Liver (tissue), 3 donors: Measurements from ENCODE around the gene BOLL.

Experiments
- EGR1 ChIP-seq, 2 donors: IDR thresholded peaks; 2 replicates each; pipeline ENCODE4 v1.6.1; 2016 to 2018; ENCODE audit warnings: antibody characterized with exemption in 2 of 2, low read depth in 2 of 2
- JUND ChIP-seq, 2 donors: IDR thresholded peaks; 2 replicates each; pipeline ENCODE4 v1.6.1; 2016; ENCODE audit warnings: antibody characterized with exemption in 2 of 2
- NR2F2 ChIP-seq: IDR thresholded peaks from 2 replicates; pipeline ENCODE4 v1.6.1; 2016; ENCODE audit warnings: antibody characterized with exemption
- RAD21 ChIP-seq, 2 donors: IDR thresholded peaks; 2 replicates each; pipeline ENCODE4 v1.6.1; 2016; ENCODE audit warnings: antibody characterized with exemption in 2 of 2, mild to moderate bottlenecking in 2 of 2
- RXRA ChIP-seq, 2 donors: IDR thresholded peaks; 2 replicates each; pipeline ENCODE4 v1.6.1; 2017 to 2018; ENCODE audit warnings: antibody characterized with exemption in 2 of 2, mild to moderate bottlenecking in 1 of 2
- TAF1 ChIP-seq: conservative IDR thresholded peaks from 2 replicates; pipeline ENCODE4 v1.6.1; 2016; ENCODE audit warnings: antibody characterized with exemption, mild to moderate bottlenecking
- TF ChIP-seq, protein P1 (sequence below): fragments of 150-350 bp; IDR thresholded peaks from 2 replicates; pipeline ENCODE4 v1.5.1; 2017; ENCODE audit warnings: improper control_type of control experiment, low read depth, low read length; ENCODE audit not compliant: missing input control
- TF ChIP-seq, protein P2 (sequence below): IDR thresholded peaks from 2 replicates; pipeline ENCODE4 v1.6.1; 2016; ENCODE audit warnings: antibody characterized with exemption, mild to moderate bottlenecking
- TF ChIP-seq, protein P3 (sequence below): IDR thresholded peaks from 2 replicates; pipeline ENCODE4 v1.6.1; 2016; ENCODE audit warnings: antibody characterized with exemption
- donor health status: healthy.
- donor health status: healthy.

DNA sequence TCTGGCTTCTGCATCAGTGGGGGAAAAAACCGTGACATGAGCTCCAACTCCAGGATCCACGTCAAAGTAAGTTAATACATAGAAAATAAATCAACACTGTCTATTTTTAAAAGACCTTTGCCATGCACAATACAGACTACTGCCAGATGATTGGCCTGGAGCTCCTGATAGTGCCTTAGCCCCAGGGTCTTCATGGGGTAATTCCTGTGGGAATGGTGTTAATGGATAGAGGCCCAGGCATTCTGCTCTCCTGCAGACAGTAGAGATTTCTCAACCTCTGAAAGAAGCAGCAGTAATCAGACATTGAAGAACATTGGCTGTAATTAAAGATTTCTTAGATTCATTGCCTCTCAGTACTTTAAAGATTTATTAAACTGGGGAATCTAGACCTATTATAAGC, 15.0 kb upstream of the BOLL start:
- TF ChIP-seq, protein P1, sequence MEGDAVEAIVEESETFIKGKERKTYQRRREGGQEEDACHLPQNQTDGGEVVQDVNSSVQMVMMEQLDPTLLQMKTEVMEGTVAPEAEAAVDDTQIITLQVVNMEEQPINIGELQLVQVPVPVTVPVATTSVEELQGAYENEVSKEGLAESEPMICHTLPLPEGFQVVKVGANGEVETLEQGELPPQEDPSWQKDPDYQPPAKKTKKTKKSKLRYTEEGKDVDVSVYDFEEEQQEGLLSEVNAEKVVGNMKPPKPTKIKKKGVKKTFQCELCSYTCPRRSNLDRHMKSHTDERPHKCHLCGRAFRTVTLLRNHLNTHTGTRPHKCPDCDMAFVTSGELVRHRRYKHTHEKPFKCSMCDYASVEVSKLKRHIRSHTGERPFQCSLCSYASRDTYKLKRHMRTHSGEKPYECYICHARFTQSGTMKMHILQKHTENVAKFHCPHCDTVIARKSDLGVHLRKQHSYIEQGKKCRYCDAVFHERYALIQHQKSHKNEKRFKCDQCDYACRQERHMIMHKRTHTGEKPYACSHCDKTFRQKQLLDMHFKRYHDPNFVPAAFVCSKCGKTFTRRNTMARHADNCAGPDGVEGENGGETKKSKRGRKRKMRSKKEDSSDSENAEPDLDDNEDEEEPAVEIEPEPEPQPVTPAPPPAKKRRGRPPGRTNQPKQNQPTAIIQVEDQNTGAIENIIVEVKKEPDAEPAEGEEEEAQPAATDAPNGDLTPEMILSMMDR = no peak
- TF ChIP-seq TAF1 (no peak), RAD21 (IDR thresholded peaks at IDR 0.05) (no peak), NR2F2 (no peak), RXRA (IDR thresholded peaks at IDR 0.05) (no peak), JUND (IDR thresholded peaks at IDR 0.05) (no peak), EGR1 (IDR thresholded peaks at IDR 0.05; ENCODE audit: low read depth in 2 of 2) (no peak)
- TF ChIP-seq, protein P2, sequence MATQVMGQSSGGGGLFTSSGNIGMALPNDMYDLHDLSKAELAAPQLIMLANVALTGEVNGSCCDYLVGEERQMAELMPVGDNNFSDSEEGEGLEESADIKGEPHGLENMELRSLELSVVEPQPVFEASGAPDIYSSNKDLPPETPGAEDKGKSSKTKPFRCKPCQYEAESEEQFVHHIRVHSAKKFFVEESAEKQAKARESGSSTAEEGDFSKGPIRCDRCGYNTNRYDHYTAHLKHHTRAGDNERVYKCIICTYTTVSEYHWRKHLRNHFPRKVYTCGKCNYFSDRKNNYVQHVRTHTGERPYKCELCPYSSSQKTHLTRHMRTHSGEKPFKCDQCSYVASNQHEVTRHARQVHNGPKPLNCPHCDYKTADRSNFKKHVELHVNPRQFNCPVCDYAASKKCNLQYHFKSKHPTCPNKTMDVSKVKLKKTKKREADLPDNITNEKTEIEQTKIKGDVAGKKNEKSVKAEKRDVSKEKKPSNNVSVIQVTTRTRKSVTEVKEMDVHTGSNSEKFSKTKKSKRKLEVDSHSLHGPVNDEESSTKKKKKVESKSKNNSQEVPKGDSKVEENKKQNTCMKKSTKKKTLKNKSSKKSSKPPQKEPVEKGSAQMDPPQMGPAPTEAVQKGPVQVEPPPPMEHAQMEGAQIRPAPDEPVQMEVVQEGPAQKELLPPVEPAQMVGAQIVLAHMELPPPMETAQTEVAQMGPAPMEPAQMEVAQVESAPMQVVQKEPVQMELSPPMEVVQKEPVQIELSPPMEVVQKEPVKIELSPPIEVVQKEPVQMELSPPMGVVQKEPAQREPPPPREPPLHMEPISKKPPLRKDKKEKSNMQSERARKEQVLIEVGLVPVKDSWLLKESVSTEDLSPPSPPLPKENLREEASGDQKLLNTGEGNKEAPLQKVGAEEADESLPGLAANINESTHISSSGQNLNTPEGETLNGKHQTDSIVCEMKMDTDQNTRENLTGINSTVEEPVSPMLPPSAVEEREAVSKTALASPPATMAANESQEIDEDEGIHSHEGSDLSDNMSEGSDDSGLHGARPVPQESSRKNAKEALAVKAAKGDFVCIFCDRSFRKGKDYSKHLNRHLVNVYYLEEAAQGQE = no peak
- TF ChIP-seq, protein P3, sequence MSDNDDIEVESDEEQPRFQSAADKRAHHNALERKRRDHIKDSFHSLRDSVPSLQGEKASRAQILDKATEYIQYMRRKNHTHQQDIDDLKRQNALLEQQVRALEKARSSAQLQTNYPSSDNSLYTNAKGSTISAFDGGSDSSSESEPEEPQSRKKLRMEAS = no peak
